HepG2 (cell line): ENCODE measurements around the gene GOLGA6C. TPM values are rescaled to one million over a fixed set of nuclear protein-coding genes. Genes with fewer than 3 reads are reported as not detected.

Experiments used
- BCL6 ChIP-seq: IDR thresholded peaks from 2 replicates; pipeline ENCODE4 v1.6.1; 2016; ENCODE audit warnings: missing genetic modification reagents, missing compliant biosample characterization
- HMGXB4 ChIP-seq, 2 experiments: sonication (generic) in 1 of 2; formaldehyde crosslinking in 1 of 2; IDR thresholded peaks; 2 replicates each; pipeline versions ENCODE4 v1.4.0 to v1.6.1; 2018 to 2020; ENCODE audit warnings: missing genetic modification reagents in 2 of 2, borderline replicate concordance in 1 of 2, low read depth in 1 of 2, mild to moderate bottlenecking in 1 of 2, missing biosample characterization in 1 of 2
- LCORL ChIP-seq, 2 experiments: fragments of 450-650 bp in 1 of 2; sonication (generic) in 1 of 2; formaldehyde crosslinking in 1 of 2; IDR thresholded peaks; 2 replicates each; pipeline versions ENCODE4 v1.5.0 to v1.6.1; 2017 to 2020; ENCODE audit warnings: antibody characterized with exemption in 1 of 2, missing genetic modification reagents in 1 of 2
- NFYC ChIP-seq: IDR thresholded peaks from 2 replicates; pipeline ENCODE4 v1.6.1; 2016; ENCODE audit warnings: missing genetic modification reagents, missing compliant biosample characterization
- PRMT3 ChIP-seq: sonication (generic); formaldehyde crosslinking; IDR thresholded peaks from 2 replicates; pipeline ENCODE4 v1.8.1; 2022; ENCODE audit warnings: low read depth, mild to moderate bottlenecking, moderate library complexity, missing genetic modification reagents, borderline replicate concordance
- RFXAP ChIP-seq: sonication (generic); formaldehyde crosslinking; IDR thresholded peaks from 2 replicates; pipeline ENCODE4 v1.4.0; 2020; ENCODE audit warnings: missing genetic modification reagents, borderline replicate concordance
- SKI ChIP-seq: fragments of 450-650 bp; IDR thresholded peaks from one replicate; pipeline ENCODE4 v1.6.1; 2018; ENCODE audit warnings: mild to moderate bottlenecking; ENCODE audit not compliant: partially characterized antibody
- SOX5 ChIP-seq: IDR thresholded peaks from 2 replicates; pipeline ENCODE4 v1.6.1; 2016; ENCODE audit warnings: borderline replicate concordance
- TBP ChIP-seq: sonication (generic); formaldehyde crosslinking; IDR thresholded peaks from 2 replicates; pipeline ENCODE4 v1.5.0; 2020; ENCODE audit warnings: missing genetic modification reagents
- TFDP1 ChIP-seq: IDR thresholded peaks from 2 replicates; pipeline ENCODE4 v1.6.1; 2016; ENCODE audit warnings: missing compliant biosample characterization, missing genetic modification reagents, borderline replicate concordance
- TMF1 ChIP-seq: sonication (generic); formaldehyde crosslinking; IDR thresholded peaks from 2 replicates; pipeline ENCODE4 v1.8.1; 2022; ENCODE audit warnings: low read depth, missing genetic modification reagents
- ZNF180 ChIP-seq: sonication (generic); formaldehyde crosslinking; IDR thresholded peaks from 2 replicates; pipeline ENCODE4 v1.4.0; 2020; ENCODE audit warnings: low read depth, missing genetic modification reagents, borderline replicate concordance
- ZNF20 ChIP-seq: sonication (generic); formaldehyde crosslinking; IDR thresholded peaks from 2 replicates; pipeline ENCODE4 v1.4.0; 2020; ENCODE audit warnings: mild to moderate bottlenecking, moderate library complexity, missing genetic modification reagents
- polyA plus RNA-seq, 8 experiments: library from polyadenylated mRNA; depleted of rRNA in 3 of 8; stranded (reverse) in 7 of 8; unstranded in 1 of 8; fragments of >200 nt; fragmentation: Illumina TruSeq in 4 of 8; extraction: Trizol in 4 of 8; gene quantifications; 2 replicates each; pipeline versions ENCODE4 v1.2.1 to v1.2.3, GENCODE V29; 2011 to 2016; ENCODE audit warnings: low read depth in 4 of 8, missing spikeins in 1 of 8, mixed read lengths in 1 of 8; ENCODE audit not compliant: insufficient read depth in 1 of 8
- total RNA-seq, 5 experiments: library from RNA; depleted of rRNA; stranded (reverse); fragments of >200 nt; fragmentation: Illumina TruSeq; extraction: Trizol; gene quantifications; 2 replicates each; pipeline ENCODE4 v1.2.3, GENCODE V29; 2016; ENCODE audit warnings: low read depth in 1 of 5
- TF ChIP-seq, protein P1 (sequence below): sonication (generic); formaldehyde crosslinking; IDR thresholded peaks from 2 replicates; pipeline ENCODE4 v1.8.0; 2022; ENCODE audit warnings: mild to moderate bottlenecking, missing genetic modification reagents; ENCODE audit not compliant: insufficient replicate concordance
- TF ChIP-seq, protein P2 (sequence below): sonication (generic); formaldehyde crosslinking; IDR thresholded peaks from 2 replicates; pipeline ENCODE4 v1.4.0; 2020; ENCODE audit warnings: missing genetic modification reagents, mild to moderate bottlenecking, borderline replicate concordance
- TF ChIP-seq, protein P3 (sequence below): sonication (generic); formaldehyde crosslinking; IDR thresholded peaks from 2 replicates; pipeline ENCODE4 v1.4.0; 2020; ENCODE audit warnings: missing genetic modification reagents
- TF ChIP-seq, protein P4 (sequence below), 2 experiments: fragments of 450-650 bp in 1 of 2; sonication (generic) in 1 of 2; formaldehyde crosslinking; IDR thresholded peaks; 2 replicates each; pipeline versions ENCODE4 v1.5.0 to v1.8.0; 2020 to 2022; ENCODE audit warnings: mild to moderate bottlenecking in 1 of 2, missing genetic modification reagents in 1 of 2

GOLGA6C gene
- total and polyA plus RNA-seq, 2 of the 13 experiments (the other 11 are each of a cell fraction or from before 2014, with no cell fraction given) = not detected

DNA sequence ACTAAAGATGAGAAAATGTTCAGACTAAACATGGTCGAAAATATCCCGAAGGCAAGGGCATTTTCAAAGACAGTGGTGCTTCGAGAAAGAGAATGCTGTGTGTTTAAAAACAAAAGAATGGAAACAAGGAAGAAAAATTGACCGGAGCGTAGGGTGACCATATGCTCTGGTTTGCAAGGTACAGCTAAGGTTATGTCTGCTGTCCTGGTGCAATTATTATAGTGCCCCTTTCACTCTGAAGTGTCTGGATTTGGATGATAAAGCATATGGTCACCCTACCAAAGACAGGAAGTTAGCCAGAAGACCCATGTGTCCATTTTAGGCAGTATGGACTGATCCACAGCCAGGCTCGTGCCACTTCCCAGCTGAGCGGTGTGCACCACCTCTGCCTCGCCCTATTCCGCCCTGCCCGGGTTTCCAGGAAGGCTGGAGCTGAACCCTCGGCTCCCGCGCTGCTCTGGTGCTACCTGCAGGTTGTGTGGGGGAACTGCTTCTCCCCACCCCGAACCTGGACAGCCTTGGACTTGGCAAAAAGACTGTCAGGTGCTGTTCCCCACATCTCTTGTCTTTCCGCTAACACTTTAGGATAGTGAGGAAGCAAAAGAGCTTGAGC lies 49.8 kb downstream of the GOLGA6C start (continued):
- TF ChIP-seq, protein P1, sequence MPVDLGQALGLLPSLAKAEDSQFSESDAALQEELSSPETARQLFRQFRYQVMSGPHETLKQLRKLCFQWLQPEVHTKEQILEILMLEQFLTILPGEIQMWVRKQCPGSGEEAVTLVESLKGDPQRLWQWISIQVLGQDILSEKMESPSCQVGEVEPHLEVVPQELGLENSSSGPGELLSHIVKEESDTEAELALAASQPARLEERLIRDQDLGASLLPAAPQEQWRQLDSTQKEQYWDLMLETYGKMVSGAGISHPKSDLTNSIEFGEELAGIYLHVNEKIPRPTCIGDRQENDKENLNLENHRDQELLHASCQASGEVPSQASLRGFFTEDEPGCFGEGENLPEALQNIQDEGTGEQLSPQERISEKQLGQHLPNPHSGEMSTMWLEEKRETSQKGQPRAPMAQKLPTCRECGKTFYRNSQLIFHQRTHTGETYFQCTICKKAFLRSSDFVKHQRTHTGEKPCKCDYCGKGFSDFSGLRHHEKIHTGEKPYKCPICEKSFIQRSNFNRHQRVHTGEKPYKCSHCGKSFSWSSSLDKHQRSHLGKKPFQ = no peak
- 0 out of 2 replicates have a peak, but pooled peaks have one; percentile 29 for TF ChIP-seq RFXAP (CRISPR knock-in tag)
- TF ChIP-seq HMGXB4 (CRISPR knock-in tag; IDR thresholded peaks at IDR 0.05; ENCODE audit: borderline replicate concordance in 1 of 2, low read depth in 1 of 2) = peak in 1 of 2 experiments; percentile 59; a peak in 2 of 4 replicates
- TF ChIP-seq SOX5 = no peak
- TF ChIP-seq TBP (CRISPR knock-in tag) = no peak
- TF ChIP-seq ZNF180 = no peak
- TF ChIP-seq, protein P2, sequence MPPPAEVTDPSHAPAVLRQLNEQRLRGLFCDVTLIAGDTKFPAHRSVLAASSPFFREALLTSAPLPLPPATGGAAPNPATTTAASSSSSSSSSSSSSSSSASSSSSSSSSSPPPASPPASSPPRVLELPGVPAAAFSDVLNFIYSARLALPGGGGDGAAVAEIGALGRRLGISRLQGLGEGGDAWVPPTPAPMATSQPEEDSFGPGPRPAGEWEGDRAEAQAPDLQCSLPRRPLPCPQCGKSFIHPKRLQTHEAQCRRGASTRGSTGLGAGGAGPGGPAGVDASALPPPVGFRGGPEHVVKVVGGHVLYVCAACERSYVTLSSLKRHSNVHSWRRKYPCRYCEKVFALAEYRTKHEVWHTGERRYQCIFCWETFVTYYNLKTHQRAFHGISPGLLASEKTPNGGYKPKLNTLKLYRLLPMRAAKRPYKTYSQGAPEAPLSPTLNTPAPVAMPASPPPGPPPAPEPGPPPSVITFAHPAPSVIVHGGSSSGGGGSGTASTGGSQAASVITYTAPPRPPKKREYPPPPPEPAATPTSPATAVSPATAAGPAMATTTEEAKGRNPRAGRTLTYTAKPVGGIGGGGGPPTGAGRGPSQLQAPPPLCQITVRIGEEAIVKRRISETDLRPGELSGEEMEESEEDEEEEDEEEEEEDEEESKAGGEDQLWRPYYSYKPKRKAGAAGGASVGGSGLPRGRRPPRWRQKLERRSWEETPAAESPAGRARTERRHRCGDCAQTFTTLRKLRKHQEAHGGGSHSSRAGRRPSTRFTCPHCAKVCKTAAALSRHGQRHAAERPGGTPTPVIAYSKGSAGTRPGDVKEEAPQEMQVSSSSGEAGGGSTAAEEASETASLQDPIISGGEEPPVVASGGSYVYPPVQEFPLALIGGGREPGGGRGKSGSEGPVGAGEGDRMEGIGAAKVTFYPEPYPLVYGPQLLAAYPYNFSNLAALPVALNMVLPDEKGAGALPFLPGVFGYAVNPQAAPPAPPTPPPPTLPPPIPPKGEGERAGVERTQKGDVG (CRISPR knock-in tag) = no peak
- no peak for TF ChIP-seq NFYC (CRISPR knock-in tag)
- TF ChIP-seq BCL6 = peak; percentile 72
- TF ChIP-seq, protein P3, sequence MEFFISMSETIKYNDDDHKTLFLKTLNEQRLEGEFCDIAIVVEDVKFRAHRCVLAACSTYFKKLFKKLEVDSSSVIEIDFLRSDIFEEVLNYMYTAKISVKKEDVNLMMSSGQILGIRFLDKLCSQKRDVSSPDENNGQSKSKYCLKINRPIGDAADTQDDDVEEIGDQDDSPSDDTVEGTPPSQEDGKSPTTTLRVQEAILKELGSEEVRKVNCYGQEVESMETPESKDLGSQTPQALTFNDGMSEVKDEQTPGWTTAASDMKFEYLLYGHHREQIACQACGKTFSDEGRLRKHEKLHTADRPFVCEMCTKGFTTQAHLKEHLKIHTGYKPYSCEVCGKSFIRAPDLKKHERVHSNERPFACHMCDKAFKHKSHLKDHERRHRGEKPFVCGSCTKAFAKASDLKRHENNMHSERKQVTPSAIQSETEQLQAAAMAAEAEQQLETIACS (CRISPR knock-in tag) = no peak
- TF ChIP-seq TFDP1 = peak; percentile 51; the same call in 1 of the 2 replicates
- TF ChIP-seq ZNF20 (CRISPR knock-in tag) = no peak
- TF ChIP-seq SKI = no peak
- TF ChIP-seq, protein P4, sequence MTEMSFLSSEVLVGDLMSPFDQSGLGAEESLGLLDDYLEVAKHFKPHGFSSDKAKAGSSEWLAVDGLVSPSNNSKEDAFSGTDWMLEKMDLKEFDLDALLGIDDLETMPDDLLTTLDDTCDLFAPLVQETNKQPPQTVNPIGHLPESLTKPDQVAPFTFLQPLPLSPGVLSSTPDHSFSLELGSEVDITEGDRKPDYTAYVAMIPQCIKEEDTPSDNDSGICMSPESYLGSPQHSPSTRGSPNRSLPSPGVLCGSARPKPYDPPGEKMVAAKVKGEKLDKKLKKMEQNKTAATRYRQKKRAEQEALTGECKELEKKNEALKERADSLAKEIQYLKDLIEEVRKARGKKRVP (CRISPR knock-in tag; IDR thresholded peaks at IDR 0.05) = no peak
- TF ChIP-seq LCORL (IDR thresholded peaks at IDR 0.05) = no peak
- 0 out of 2 replicates have a peak, but pooled peaks have one; percentile 29 for TF ChIP-seq LCORL (CRISPR knock-in tag; IDR thresholded peaks at IDR 0.05)
- no peak for TF ChIP-seq TMF1 (CRISPR knock-in tag)
- TF ChIP-seq PRMT3 (CRISPR knock-in tag) = no peak
